ENCODE data around the gene CYP27C1. TPM values are rescaled to one million over a fixed set of nuclear protein-coding genes. Genes with fewer than 3 reads are reported as not detected.

CYP27C1 gene
- polyA plus RNA-seq, 1 donor (not counting 4 experiments of a cell fraction or from before 2014, with no cell fraction given) = 6.1 TPM

- no peak for FAIRE-seq
These were observed 58.6 kb downstream of the CYP27C1 start for GRCh38 chr2:127161176-127162136.

GRCh38 chr2:127160676-127161075 lies 59.4 kb downstream of the CYP27C1 start:
- Histone ChIP-seq H3K9me1 (ENCODE audit: control insufficient read depth, extremely low read depth, insufficient read depth, low read length) (no peaks in the 10 kb centered on the region), H3K4me1 (ENCODE audit: control insufficient read depth, extremely low read depth, insufficient read depth, low read length) (no peaks in the 10 kb centered on the region), H3K36me3 (ENCODE audit: control insufficient read depth in 2 of 2, extremely low read depth in 1 of 2, insufficient read depth in 2 of 2, low read length in 2 of 2) (no peaks in the 10 kb centered on the region), H3K79me2 (ENCODE audit: control insufficient read depth, insufficient read depth, low read length) (no peaks in the 10 kb centered on the region), H3K4me3 (ENCODE audit: control insufficient read depth in 2 of 3, extremely low read depth in 1 of 3, insufficient read depth in 2 of 3, low read depth in 1 of 3, low read length in 3 of 3) (no peak overlapping the region), H4K20me1 (ENCODE audit: control insufficient read depth, extremely low read depth, insufficient read depth, low read length) (no peaks in the 10 kb centered on the region), H2AFZ (ENCODE audit: control insufficient read depth, low read length) (no peak overlapping the region), H3K9ac (ENCODE audit: control insufficient read depth, extremely low read depth, insufficient read depth, low read length) (no peak overlapping the region), H3K27ac (ENCODE audit: control insufficient read depth, insufficient read depth, low read length) (no peak overlapping the region), H3K9me3 (ENCODE audit: control insufficient read depth, low read depth, low read length) (no peaks in the 10 kb centered on the region), H3K4me2 (ENCODE audit: control insufficient read depth, extremely low read depth, insufficient read depth, low read depth, low read length) (no peak overlapping the region), H3K27me3 (ENCODE audit: control insufficient read depth, extremely low read depth, insufficient read depth, low read length) (no peaks in the 10 kb centered on the region)
- TF ChIP-seq CTCF (optimal IDR thresholded peaks at IDR 0.05 in 1 of 3, IDR thresholded peaks at IDR 0.05 in 1 of 3, conservative IDR thresholded peaks at IDR 0.05 in 1 of 3; ENCODE audit: extremely low read depth in 1 of 3, insufficient read depth in 2 of 3, low read length in 3 of 3) (no peak), EZH2 (IDR thresholded peaks at IDR 0.05; ENCODE audit: low read length) (no peak)
- DNase-seq (ENCODE audit: low read depth, low spot score) (no peak), FAIRE-seq (no peak)
- dilution Hi-C loops (cut with MboI; ENCODE audit: extremely low pct_ligation_motif_present, low sequenced_read_pairs) = no loop called here

More at GRCh38 chr2:127161176-127162136, 58.6 kb downstream of the CYP27C1 start:
- H3K27ac ChIP-seq (ENCODE audit: control insufficient read depth, insufficient read depth, low read length) = no peak overlapping the region
- dilution Hi-C loops (cut with MboI; ENCODE audit: extremely low pct_ligation_motif_present, low sequenced_read_pairs) = no loop called here
- no peaks in the 10 kb centered on the region for H4K20me1 ChIP-seq (ENCODE audit: control insufficient read depth, extremely low read depth, insufficient read depth, low read length)
- no peaks in the 10 kb centered on the region for H3K9me3 ChIP-seq (ENCODE audit: control insufficient read depth, low read depth, low read length)
- H3K9ac ChIP-seq (ENCODE audit: control insufficient read depth, extremely low read depth, insufficient read depth, low read length) = no peak overlapping the region
- H3K27me3 ChIP-seq (ENCODE audit: control insufficient read depth, extremely low read depth, insufficient read depth, low read length) = no peaks in the 10 kb centered on the region
- no peak overlapping the region for H3K4me3 ChIP-seq (ENCODE audit: control insufficient read depth in 2 of 3, extremely low read depth in 1 of 3, insufficient read depth in 2 of 3, low read depth in 1 of 3, low read length in 3 of 3)
- no peaks in the 10 kb centered on the region for H3K9me1 ChIP-seq (ENCODE audit: control insufficient read depth, extremely low read depth, insufficient read depth, low read length)
- DNase-seq (ENCODE audit: low read depth, low spot score) = no peak
- H3K79me2 ChIP-seq (ENCODE audit: control insufficient read depth, insufficient read depth, low read length) = no peaks in the 10 kb centered on the region
- no peaks in the 10 kb centered on the region for H3K4me1 ChIP-seq (ENCODE audit: control insufficient read depth, extremely low read depth, insufficient read depth, low read length)
- no peak for TF ChIP-seq CTCF (optimal IDR thresholded peaks at IDR 0.05 in 1 of 3, IDR thresholded peaks at IDR 0.05 in 1 of 3, conservative IDR thresholded peaks at IDR 0.05 in 1 of 3; ENCODE audit: extremely low read depth in 1 of 3, insufficient read depth in 2 of 3, low read length in 3 of 3)
- no peak for TF ChIP-seq EZH2 (IDR thresholded peaks at IDR 0.05; ENCODE audit: low read length)
- H3K36me3 ChIP-seq (ENCODE audit: control insufficient read depth in 2 of 2, extremely low read depth in 1 of 2, insufficient read depth in 2 of 2, low read length in 2 of 2) = no peaks in the 10 kb centered on the region
- H3K4me2 ChIP-seq (ENCODE audit: control insufficient read depth, extremely low read depth, insufficient read depth, low read depth, low read length) = no peak overlapping the region
- H2AFZ ChIP-seq (ENCODE audit: control insufficient read depth, low read length) = no peak overlapping the region
